Liver (tissue), 9 donors: ENCODE data around the gene SYT13. TPM values are rescaled to one million over a fixed set of nuclear protein-coding genes. Genes with fewer than 3 reads are reported as not detected.

Experiments
- DNase-seq: peaks from one replicate; pipeline ENCODE4 v3.0.0-alpha.2; 2017; ENCODE audit warnings: low spot score
- H3K27ac ChIP-seq, 2 donors: one replicate each; pipeline ENCODE4 v1.7.0; 2013; ENCODE audit warnings: inconsistent platforms in 2 of 2, low read length in 2 of 2, control low read depth in 1 of 2, low read depth in 1 of 2, mild to moderate bottlenecking in 1 of 2
- H3K27me3 ChIP-seq, 4 donors: one replicate each; pipeline versions ENCODE4 v1.6.1 to v1.7.0; 2013; ENCODE audit warnings: low read length in 3 of 4, inconsistent platforms in 1 of 4, mild to moderate bottlenecking in 1 of 4, moderate library complexity in 1 of 4; ENCODE audit not compliant: control insufficient read depth in 4 of 4, insufficient read depth in 4 of 4
- H3K36me3 ChIP-seq, 4 donors: one replicate each; pipeline versions ENCODE4 v1.6.1 to v1.7.0; 2013; ENCODE audit warnings: low read length in 3 of 4, mild to moderate bottlenecking in 3 of 4, low read depth in 1 of 4, moderate library complexity in 1 of 4; ENCODE audit not compliant: control insufficient read depth in 4 of 4, insufficient read depth in 3 of 4
- H3K4me1 ChIP-seq, 4 donors: one replicate each; pipeline versions ENCODE4 v1.6.1 to v1.7.0; 2013; ENCODE audit warnings: low read length in 3 of 4, mild to moderate bottlenecking in 3 of 4, moderate library complexity in 1 of 4; ENCODE audit not compliant: control insufficient read depth in 4 of 4, insufficient read depth in 4 of 4
- H3K4me3 ChIP-seq, 3 donors: one replicate each; pipeline versions ENCODE4 v1.6.1 to v1.7.0; 2013; ENCODE audit warnings: low read length in 3 of 3, control low read depth in 1 of 3, low read depth in 1 of 3, mild to moderate bottlenecking in 1 of 3
- H3K9ac ChIP-seq, 2 donors: one replicate each; pipeline ENCODE4 v1.7.0; 2013; ENCODE audit warnings: low read length in 2 of 2, mild to moderate bottlenecking in 2 of 2, moderate library complexity in 2 of 2, control low read depth in 1 of 2, low read depth in 1 of 2
- H3K9me3 ChIP-seq, 4 donors: one replicate each; pipeline versions ENCODE4 v1.6.1 to v1.7.0; 2013; ENCODE audit warnings: low read length in 3 of 4; ENCODE audit not compliant: control insufficient read depth in 4 of 4
- ATF3 ChIP-seq: IDR thresholded peaks from 2 replicates; pipeline ENCODE4 v1.6.1; 2016; ENCODE audit warnings: antibody characterized with exemption
- CTCF ChIP-seq: fragments of 150-350 bp; IDR thresholded peaks from 2 replicates; pipeline ENCODE4 v1.5.1; 2017; ENCODE audit warnings: improper control_type of control experiment, low read depth, low read length; ENCODE audit not compliant: missing input control
- EGR1 ChIP-seq, 2 donors: IDR thresholded peaks; 2 replicates each; pipeline ENCODE4 v1.6.1; 2016 to 2018; ENCODE audit warnings: antibody characterized with exemption in 2 of 2, low read depth in 2 of 2
- FOXA1 ChIP-seq: IDR thresholded peaks from 2 replicates; pipeline ENCODE4 v1.6.1; 2016; ENCODE audit warnings: antibody characterized with exemption
- FOXA2 ChIP-seq: IDR thresholded peaks from 2 replicates; pipeline ENCODE4 v1.6.1; 2016; ENCODE audit warnings: antibody characterized with exemption
- GABPA ChIP-seq, 2 donors: IDR thresholded peaks in 1 of 2; conservative IDR thresholded peaks in 1 of 2; 2 replicates each; pipeline ENCODE4 v1.6.1; 2016; ENCODE audit warnings: antibody characterized with exemption in 2 of 2, mild to moderate bottlenecking in 1 of 2, moderate library complexity in 1 of 2
- HNF4A ChIP-seq, 2 donors: conservative IDR thresholded peaks; 2 replicates each; pipeline ENCODE4 v1.6.1; 2016; ENCODE audit warnings: antibody characterized with exemption in 2 of 2, mild to moderate bottlenecking in 2 of 2
- HNF4G ChIP-seq: IDR thresholded peaks from 2 replicates; pipeline ENCODE4 v1.6.1; 2016; ENCODE audit warnings: antibody characterized with exemption
- JUND ChIP-seq, 2 donors: IDR thresholded peaks; 2 replicates each; pipeline ENCODE4 v1.6.1; 2016; ENCODE audit warnings: antibody characterized with exemption in 2 of 2
- MAX ChIP-seq: IDR thresholded peaks from 2 replicates; pipeline ENCODE4 v1.6.1; 2016; ENCODE audit warnings: antibody characterized with exemption
- NR2F2 ChIP-seq: IDR thresholded peaks from 2 replicates; pipeline ENCODE4 v1.6.1; 2016; ENCODE audit warnings: antibody characterized with exemption
- RAD21 ChIP-seq, 2 donors: IDR thresholded peaks; 2 replicates each; pipeline ENCODE4 v1.6.1; 2016; ENCODE audit warnings: antibody characterized with exemption in 2 of 2, mild to moderate bottlenecking in 2 of 2
- REST ChIP-seq: IDR thresholded peaks from 2 replicates; pipeline ENCODE4 v1.6.1; 2016; ENCODE audit warnings: antibody characterized with exemption, mild to moderate bottlenecking
- RXRA ChIP-seq, 2 donors: IDR thresholded peaks; 2 replicates each; pipeline ENCODE4 v1.6.1; 2017 to 2018; ENCODE audit warnings: antibody characterized with exemption in 2 of 2, mild to moderate bottlenecking in 1 of 2
- SP1 ChIP-seq: IDR thresholded peaks from 2 replicates; pipeline ENCODE4 v1.6.1; 2018; ENCODE audit warnings: antibody characterized with exemption, mild to moderate bottlenecking
- TAF1 ChIP-seq: conservative IDR thresholded peaks from 2 replicates; pipeline ENCODE4 v1.6.1; 2016; ENCODE audit warnings: antibody characterized with exemption, mild to moderate bottlenecking
- YY1 ChIP-seq: IDR thresholded peaks from 2 replicates; pipeline ENCODE4 v1.6.1; 2016; ENCODE audit warnings: antibody characterized with exemption, mild to moderate bottlenecking
- ZBTB33 ChIP-seq: IDR thresholded peaks from 2 replicates; pipeline ENCODE4 v1.6.1; 2016; ENCODE audit warnings: antibody characterized with exemption
- WGBS: extraction: QIAGEN DNeasy Blood & Tissue Kit; methylation state at CpG from one replicate; pipeline ENCODE4 v1.1.7; 2013; 5-methylcytosine and 5-hydroxymethylcytosine counted together
- polyA plus RNA-seq, 2 donors: library from polyadenylated mRNA; stranded (reverse) in 1 of 2; unstranded in 1 of 2; fragments of 200-250 nt in 1 of 2; fragments of >200 nt in 1 of 2; fragmentation: Nextera tagmentation in 1 of 2; extraction: Ambion mirVana in 1 of 2; gene quantifications; one replicate each; pipeline versions ENCODE4 v1.2.1 to v1.2.3, GENCODE V29; 2013 to 2015
- total RNA-seq, 2 donors: library from RNA; depleted of rRNA; stranded (reverse); fragments of >200 nt; gene quantifications; one replicate each; pipeline ENCODE4 v1.2.3, GENCODE V29; 2014
- donor health status: healthy.
- donor health status: healthy.
- donor health status: healthy.
- donor health status: healthy.
- donor health status: healthy.

The SYT13 gene
- total and polyA plus RNA-seq, 4 donors, result 0.05 to 0.33 (median 0.14) TPM

GRCh38 chr11:45248501-45249011 lies 37.6 kb downstream of the SYT13 start:
- Histone ChIP-seq H3K27me3 (peaks cover 0 to 3% (median 1%) of the 10 kb centered on the region in 4 donors), H3K36me3 (no peaks in the 10 kb centered on the region), H3K9ac (no peak overlapping the region), H3K4me3 (no peak overlapping the region), H3K9me3 (no peaks in the 10 kb centered on the region), H3K27ac (no peak overlapping the region), H3K4me1 (no peaks in the 10 kb centered on the region)
- DNase-seq, result no peak
- TF ChIP-seq FOXA2 (no peak), FOXA1 (no peak), TAF1 (no peak)
- 85% methylated on average over 2 of the region's 2 CpGs for WGBS

GRCh38 chr11:45247433-45247832 lies 38.7 kb downstream of the SYT13 start:
- no peaks in the 10 kb centered on the region for H3K9me3 ChIP-seq
- peaks cover 0 to 3% (median 1%) of the 10 kb centered on the region in 4 donors for H3K27me3 ChIP-seq
- no peak for TF ChIP-seq MAX
- no peak for TF ChIP-seq REST
- no peak for TF ChIP-seq EGR1 (IDR thresholded peaks at IDR 0.05; ENCODE audit: low read depth in 2 of 2)
- no peak for TF ChIP-seq RXRA (IDR thresholded peaks at IDR 0.05)
- TF ChIP-seq GABPA (IDR thresholded peaks at IDR 0.05 in 1 of 2, conservative IDR thresholded peaks at IDR 0.05 in 1 of 2), result no peak
- TF ChIP-seq HNF4G, result no peak
- TF ChIP-seq FOXA1, result no peak
- TF ChIP-seq TAF1, result no peak
- TF ChIP-seq CTCF, result no peak
- no peak for TF ChIP-seq SP1
- no peak for TF ChIP-seq ZBTB33
- TF ChIP-seq ATF3, result no peak
- TF ChIP-seq RAD21 (IDR thresholded peaks at IDR 0.05), result no peak
- no peak for TF ChIP-seq HNF4A (conservative IDR thresholded peaks at IDR 0.05)
- no peak for TF ChIP-seq JUND (IDR thresholded peaks at IDR 0.05)
- TF ChIP-seq FOXA2, result no peak
- TF ChIP-seq NR2F2, result no peak
- TF ChIP-seq YY1, result no peak
- no peak overlapping the region for H3K4me3 ChIP-seq
- H3K27ac ChIP-seq, result no peak overlapping the region
- DNase-seq, result no peak
- no peaks in the 10 kb centered on the region for H3K4me1 ChIP-seq
- no peaks in the 10 kb centered on the region for H3K36me3 ChIP-seq
- H3K9ac ChIP-seq, result no peak overlapping the region
- WGBS, result 61% methylated on average over 2 of the region's 2 CpGs
